Stimulated activated effector memory CD8-positive, alpha-beta T cell treated with anti-CD3 and anti-CD28 coated beads, Interleukin-12 subunit alpha, Interleukin-12 subunit beta, amount 100 ng/mL, for 72 hours (primary cell): ENCODE data around the gene TCTA.
A peak's percentile ranks its signal among the peaks of the same experiment; 100 is the strongest.
"Not testable (repeated sequence)": the region's sequence is repeated elsewhere in the genome, so short reads cannot be mapped to it uniquely, and the experiment has no call there.

Experiments
- ATAC-seq: fragments of 150-1000 bp; cut with Tn5 transposase; 2 replicates; pipeline ENCODE4 v1.10.0; 2021
- DNase-seq, 2 donors: peaks; one replicate each; pipeline ENCODE4 v3.0.0; 2021 to 2022; ENCODE audit warnings: low spot score in 2 of 2
- H3K27ac Mint-ChIP-seq: one replicate; pipeline ENCODE4 v1.8.0; 2022; ENCODE audit warnings: mild to moderate bottlenecking, mixed read lengths
- H3K36me3 Mint-ChIP-seq: one replicate; pipeline ENCODE4 v1.8.0; 2022; ENCODE audit warnings: mild to moderate bottlenecking, mixed read lengths
- H3K4me1 Mint-ChIP-seq: one replicate; pipeline ENCODE4 v1.8.0; 2022; ENCODE audit warnings: mixed read lengths
- H3K4me3 Mint-ChIP-seq: one replicate; pipeline ENCODE4 v1.8.0; 2022; ENCODE audit warnings: mild to moderate bottlenecking, mixed read lengths
- H3K9me3 Mint-ChIP-seq: one replicate; pipeline ENCODE4 v1.8.0; 2022; ENCODE audit warnings: mixed read lengths

Gene TCTA, protein sequence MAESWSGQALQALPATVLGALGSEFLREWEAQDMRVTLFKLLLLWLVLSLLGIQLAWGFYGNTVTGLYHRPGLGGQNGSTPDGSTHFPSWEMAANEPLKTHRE

GRCh38 chr3:49411968-49412631 lies at the start of gene TCTA, which contains the start of gene RHOA:
TSS of gene TCTA (plus strand) at chr3:49412423. CDS start at chr3:49412427, 4 bp downstream.
TSS of gene RHOA (minus strand) at chr3:49411976. CDS start at chr3:49375589, 36,387 bp downstream.
- peak; percentile 90 for ATAC-seq
- peaks cover 56% of the 10 kb centered on the region for H3K36me3 Mint-ChIP-seq
- peaks cover 64% of the 10 kb centered on the region for H3K4me1 Mint-ChIP-seq
- H3K4me3 Mint-ChIP-seq: peak within 1 kb of the TSS; percentile 88
- H3K27ac Mint-ChIP-seq: peak within 1 kb of the TSS; percentile 94
- peak; percentile 93 to 99 for DNase-seq
- H3K9me3 Mint-ChIP-seq: no peaks in the 10 kb centered on the region

GRCh38 chr3:49362561-49362960 lies 49.7 kb upstream of the TCTA start:
- DNase-seq: no peak
- ATAC-seq: no peak
- Mint-ChIP-seq H3K36me3 (peaks cover 96% of the 10 kb centered on the region), H3K4me1 (peaks cover 12% of the 10 kb centered on the region), H3K27ac (peak overlapping the region; percentile 89), H3K9me3 (no peaks in the 10 kb centered on the region), H3K4me3 (no peak overlapping the region)

DNA sequence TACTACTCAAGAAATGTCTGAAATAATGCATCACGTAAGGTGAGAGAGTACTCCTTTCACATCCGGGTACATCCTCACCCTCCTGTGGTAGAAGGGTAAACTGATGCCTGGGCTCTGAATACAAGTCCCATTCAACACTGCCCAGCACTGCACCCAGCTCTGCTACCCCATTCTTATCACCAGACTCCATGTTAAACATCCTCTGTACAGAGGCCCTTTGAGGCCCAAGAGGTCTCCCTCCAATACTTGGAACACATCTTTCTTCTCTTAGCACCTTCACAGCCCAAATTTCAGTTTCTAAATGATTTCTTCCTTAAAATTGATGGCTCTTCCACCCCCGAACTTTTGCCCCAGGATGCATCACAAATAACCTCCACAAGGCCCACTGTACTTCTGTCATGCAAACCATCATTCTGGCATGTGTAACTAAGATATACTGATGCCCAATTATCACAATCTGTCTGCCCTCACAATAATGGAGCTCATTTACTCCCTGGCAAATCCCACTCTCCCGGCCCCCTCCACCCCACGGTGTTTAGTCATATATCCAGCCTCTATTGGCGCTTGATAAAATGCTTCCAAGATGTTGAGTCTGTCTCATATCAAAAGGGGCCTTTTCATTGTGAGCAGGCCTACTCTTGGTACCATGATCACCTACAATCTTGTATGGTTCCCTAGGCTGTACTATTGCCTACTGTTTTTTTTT lies 41.5 kb upstream of the TCTA start:
- ATAC-seq (no peak), DNase-seq (no peak)
- Mint-ChIP-seq H3K36me3 (peaks cover 100% of the 10 kb centered on the region), H3K4me3 (no peak overlapping the region), H3K9me3 (no peaks in the 10 kb centered on the region), H3K4me1 (peaks cover 13% of the 10 kb centered on the region), H3K27ac (peak overlapping the region; percentile 65)

- H3K4me3 Mint-ChIP-seq: no peak overlapping the region
- peaks cover 97% of the 10 kb centered on the region for H3K36me3 Mint-ChIP-seq
- DNase-seq (no peak), ATAC-seq (no peak)
- H3K4me1 Mint-ChIP-seq: peaks cover 16% of the 10 kb centered on the region
- H3K27ac Mint-ChIP-seq: peak overlapping the region; percentile 65
- no peaks in the 10 kb centered on the region for H3K9me3 Mint-ChIP-seq
These were observed 40.3 kb upstream of the TCTA start for GRCh38 chr3:49371946-49372345.

DNA sequence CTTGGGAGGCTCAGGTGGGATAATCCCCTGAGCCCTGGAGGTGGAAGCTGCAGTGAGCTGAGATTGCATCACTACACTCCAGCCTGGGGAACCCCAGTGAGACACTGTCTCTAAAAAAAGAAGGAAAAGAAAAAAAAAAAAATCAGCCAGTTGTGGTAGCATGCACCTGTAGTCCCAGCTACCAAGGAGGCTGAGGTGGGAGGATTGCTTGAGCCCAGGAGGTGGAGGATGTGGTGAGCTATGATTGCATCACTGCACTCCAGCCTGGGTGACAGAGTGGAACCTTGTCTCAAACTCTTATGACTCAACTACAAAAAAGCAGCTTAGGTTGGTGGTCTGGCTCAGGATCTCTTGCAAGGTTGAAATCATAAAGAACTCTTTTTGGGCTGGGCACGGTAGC lies 34.7 kb upstream of the TCTA start:
- Mint-ChIP-seq H3K4me3 (peak overlapping the region; percentile 17), H3K27ac (peak overlapping the region; percentile 86), H3K36me3 (peaks cover 66% of the 10 kb centered on the region), H3K9me3 (peaks cover 3% of the 10 kb centered on the region), H3K4me1 (peaks cover 33% of the 10 kb centered on the region)
- peak; percentile 24 to 68 for DNase-seq
- peak; percentile 98 for ATAC-seq

DNA sequence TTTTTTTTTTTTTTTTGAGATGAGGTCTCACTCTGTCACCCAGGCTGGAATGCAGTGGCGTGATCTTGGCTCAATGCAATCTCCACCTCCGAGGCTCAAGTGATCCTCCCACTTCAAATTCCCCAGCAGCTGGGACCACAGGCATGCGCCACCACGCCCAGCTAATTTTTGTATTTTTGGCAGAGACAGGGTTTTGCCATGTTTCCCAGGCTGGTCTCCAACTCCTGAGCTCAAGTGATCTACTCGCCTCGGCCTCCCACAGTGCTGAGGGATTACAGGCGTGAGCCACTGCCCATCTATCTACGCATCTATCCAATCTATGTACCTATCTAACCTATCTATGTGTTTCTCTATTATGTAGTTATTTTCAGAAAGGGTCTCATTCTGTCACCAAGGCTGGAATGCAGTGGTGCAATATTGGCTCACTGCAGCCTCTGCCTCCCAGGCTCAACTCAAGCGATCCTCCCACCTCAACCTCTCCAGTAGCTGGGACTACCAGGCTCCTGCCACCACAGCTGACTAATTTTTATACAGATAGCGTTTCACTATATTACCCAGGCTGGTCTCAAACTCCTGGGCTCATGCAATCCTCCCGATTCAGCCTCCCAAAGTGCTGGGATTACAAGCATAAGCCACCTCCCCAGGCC lies 33.9 kb upstream of the TCTA start:
- DNase-seq: no peak
- peaks cover 3% of the 10 kb centered on the region for H3K9me3 Mint-ChIP-seq
- peaks cover 36% of the 10 kb centered on the region for H3K4me1 Mint-ChIP-seq
- peaks cover 64% of the 10 kb centered on the region for H3K36me3 Mint-ChIP-seq
- no peak for ATAC-seq
- H3K27ac Mint-ChIP-seq: peak overlapping the region; percentile 86
- H3K4me3 Mint-ChIP-seq: peak overlapping the region; percentile 32

- peaks cover 2% of the 10 kb centered on the region for H3K9me3 Mint-ChIP-seq
- no peak for ATAC-seq
- DNase-seq: no peak
- H3K4me3 Mint-ChIP-seq: no peak overlapping the region
- peak overlapping the region; percentile 33 for H3K27ac Mint-ChIP-seq
- H3K36me3 Mint-ChIP-seq: peaks cover 44% of the 10 kb centered on the region
- peaks cover 58% of the 10 kb centered on the region for H3K4me1 Mint-ChIP-seq
These were observed 28.8 kb upstream of the TCTA start for GRCh38 chr3:49383387-49383786.

- no peak overlapping the region for H3K4me3 Mint-ChIP-seq
These were observed 26.6 kb upstream of the TCTA start for GRCh38 chr3:49385617-49386016.

GRCh38 chr3:49386056-49386756 lies 26.0 kb upstream of the TCTA start:
- Mint-ChIP-seq H3K27ac (peak overlapping the region; percentile 88), H3K4me3 (no peak overlapping the region)

More at GRCh38 chr3:49385617-49386016, 26.6 kb upstream of the TCTA start:
- H3K9me3 Mint-ChIP-seq: no peaks in the 10 kb centered on the region
- ATAC-seq (no peak), DNase-seq (no peak)
- peaks cover 48% of the 10 kb centered on the region for H3K4me1 Mint-ChIP-seq
- H3K36me3 Mint-ChIP-seq: peaks cover 47% of the 10 kb centered on the region
- peak overlapping the region; percentile 88 for H3K27ac Mint-ChIP-seq

GRCh38 chr3:49387721-49388120 lies 24.5 kb upstream of the TCTA start:
- H3K27ac Mint-ChIP-seq: peak overlapping the region; percentile 72
- H3K36me3 Mint-ChIP-seq: peaks cover 67% of the 10 kb centered on the region
- H3K4me3 Mint-ChIP-seq: no peak overlapping the region
- DNase-seq: no peak
- H3K9me3 Mint-ChIP-seq: no peaks in the 10 kb centered on the region
- ATAC-seq: peak; percentile 92
- H3K4me1 Mint-ChIP-seq: peaks cover 52% of the 10 kb centered on the region

More at GRCh38 chr3:49386056-49386756, 26.0 kb upstream of the TCTA start:
- DNase-seq: no peak
- Mint-ChIP-seq H3K4me1 (peaks cover 48% of the 10 kb centered on the region), H3K36me3 (peaks cover 53% of the 10 kb centered on the region), H3K9me3 (no peaks in the 10 kb centered on the region)
- no peak for ATAC-seq

DNA sequence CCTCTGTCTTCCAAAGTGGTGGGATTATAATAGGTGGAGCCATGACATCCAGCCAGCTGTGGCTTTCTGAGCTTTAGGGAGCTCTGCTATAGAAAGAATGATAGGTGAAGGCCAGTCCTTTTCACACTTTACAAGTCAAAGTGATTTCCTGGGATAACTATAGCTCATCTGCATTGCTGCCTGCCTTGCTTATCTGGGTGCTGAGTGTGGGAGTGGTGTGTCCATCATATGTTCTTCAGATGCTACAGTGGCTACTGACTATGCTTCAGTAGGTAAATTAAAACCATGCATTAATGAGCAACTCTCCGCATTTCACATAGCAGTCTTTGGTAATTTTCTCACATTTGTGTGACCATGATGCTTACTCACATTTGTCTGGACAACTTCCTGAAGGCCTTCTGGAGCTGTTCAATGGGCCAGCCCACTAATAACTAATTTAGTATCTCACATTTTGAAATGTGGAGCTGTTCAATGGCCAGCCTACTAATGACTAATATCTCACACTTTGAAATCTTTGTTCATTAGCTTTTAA lies 23.9 kb upstream of the TCTA start:
- Mint-ChIP-seq H3K27ac (peak overlapping the region; percentile 72), H3K4me3 (no peak overlapping the region), H3K9me3 (no peaks in the 10 kb centered on the region), H3K4me1 (peaks cover 55% of the 10 kb centered on the region), H3K36me3 (peaks cover 68% of the 10 kb centered on the region)
- DNase-seq (no peak), ATAC-seq (peak; percentile 21)

DNA sequence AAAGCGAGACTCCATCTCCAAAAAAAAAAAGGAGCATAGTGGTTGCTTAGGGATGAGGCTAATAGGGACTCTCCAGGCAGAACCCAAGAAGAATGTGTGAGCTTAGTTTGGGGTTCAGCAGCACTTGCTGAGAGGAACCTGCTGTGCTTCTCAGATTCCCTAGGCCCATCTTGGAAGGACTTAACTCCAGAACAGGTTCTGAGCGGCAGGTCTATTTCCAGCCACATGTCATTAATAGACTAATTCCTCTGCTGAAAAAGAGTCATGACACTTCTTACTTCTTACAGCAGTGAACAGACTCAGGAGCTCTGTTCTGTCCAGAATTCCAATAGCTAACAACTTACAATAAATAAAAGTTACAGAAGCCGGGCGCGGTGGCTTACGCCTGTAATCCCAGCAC lies 22.9 kb upstream of the TCTA start:
- DNase-seq (no peak), ATAC-seq (no peak)
- H3K36me3 Mint-ChIP-seq: peaks cover 67% of the 10 kb centered on the region
- H3K4me1 Mint-ChIP-seq: peaks cover 51% of the 10 kb centered on the region
- no peak overlapping the region for H3K4me3 Mint-ChIP-seq
- no peaks in the 10 kb centered on the region for H3K9me3 Mint-ChIP-seq
- H3K27ac Mint-ChIP-seq: no peak overlapping the region

DNA sequence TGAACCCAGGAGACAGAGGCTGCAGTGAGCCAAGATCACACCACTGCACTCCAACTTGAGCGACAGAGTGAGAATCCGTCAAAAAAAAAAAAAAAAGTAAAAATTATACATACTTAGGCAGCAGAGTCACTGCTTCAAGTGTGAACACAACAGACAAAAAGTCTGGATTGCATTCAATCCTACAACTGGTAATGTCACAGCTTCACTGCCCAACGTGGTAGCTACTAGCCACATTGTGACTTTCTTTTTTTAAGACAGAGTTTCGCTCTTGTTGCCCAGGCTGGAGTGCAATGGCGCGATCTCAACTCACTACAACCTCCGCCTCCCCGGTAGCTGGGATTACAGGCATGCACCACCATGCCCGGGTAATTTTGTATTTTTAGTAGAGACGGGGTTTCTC lies 20.9 kb upstream of the TCTA start:
- peaks cover 52% of the 10 kb centered on the region for H3K4me1 Mint-ChIP-seq
- not testable (repeated sequence) for H3K4me3 Mint-ChIP-seq
- peaks cover 77% of the 10 kb centered on the region for H3K36me3 Mint-ChIP-seq

DNA sequence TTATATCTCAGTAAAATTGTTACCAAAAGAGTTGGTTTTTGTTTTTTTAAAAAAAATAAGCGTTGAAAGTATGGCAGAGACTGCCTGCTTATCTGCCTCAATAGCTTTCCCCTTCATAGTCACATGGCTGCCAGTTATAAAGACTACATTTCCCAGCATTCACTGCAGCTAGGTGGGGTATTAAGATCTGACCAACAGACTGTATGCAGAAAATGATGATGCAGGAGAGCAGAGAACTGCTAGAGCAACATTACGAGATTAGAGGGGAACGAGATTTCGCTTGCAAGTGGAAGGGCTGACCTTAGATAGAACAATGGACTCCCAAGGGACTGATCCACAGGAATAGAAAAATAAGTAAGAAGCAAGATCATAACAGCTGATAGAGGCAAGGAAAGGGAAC lies 14.8 kb upstream of the TCTA start:
- H3K4me3 Mint-ChIP-seq: no peak overlapping the region
- H3K4me1 Mint-ChIP-seq: peaks cover 69% of the 10 kb centered on the region
- DNase-seq (no peak), ATAC-seq (no peak)
- H3K36me3 Mint-ChIP-seq: peaks cover 97% of the 10 kb centered on the region
- no peaks in the 10 kb centered on the region for H3K9me3 Mint-ChIP-seq
- H3K27ac Mint-ChIP-seq: no peak overlapping the region

More for the DNA sequence above, 20.9 kb upstream of the TCTA start:
- H3K27ac Mint-ChIP-seq, H3K9me3 Mint-ChIP-seq, DNase-seq, ATAC-seq: not testable (repeated sequence)
